H1 (cell line): ENCODE measurements around the gene SCO2.

Source experiments
- BRCA1 ChIP-seq: IDR thresholded peaks from 2 replicates; pipeline ENCODE4 v1.6.1; 2012; ENCODE audit warnings: low read depth, low read length, improper control_type of control experiment
- EP300 ChIP-seq, 2 experiments: IDR thresholded peaks; 1 replicate in 1 of 2; 2 replicates in 1 of 2; pipeline ENCODE4 v1.6.1; 2011 to 2012; ENCODE audit warnings: low read depth in 2 of 2, low read length in 2 of 2, mild to moderate bottlenecking in 2 of 2, borderline replicate concordance in 1 of 2, inconsistent platforms in 1 of 2, moderate library complexity in 1 of 2
- EZH2 ChIP-seq: fragments of 200-600 bp; sonication (generic); IDR thresholded peaks from 2 replicates; pipeline ENCODE4 v1.7.1; 2012; ENCODE audit warnings: low read depth, mild to moderate bottlenecking, moderate library complexity, low read length, inconsistent platforms; ENCODE audit not compliant: severe bottlenecking
- KDM5A ChIP-seq: fragments of 200-600 bp; IDR thresholded peaks from 2 replicates; pipeline ENCODE4 v1.7.1; 2012; ENCODE audit warnings: mild to moderate bottlenecking, low read length, inconsistent platforms, mixed read lengths
- MAX ChIP-seq: IDR thresholded peaks from 2 replicates; pipeline ENCODE4 v1.6.1; 2012; ENCODE audit warnings: inconsistent platforms
- POLR2AphosphoS5 ChIP-seq: IDR thresholded peaks from 2 replicates; pipeline ENCODE4 v1.6.1; 2011; ENCODE audit warnings: low read depth, low read length
- RAD21 ChIP-seq, 2 experiments: IDR thresholded peaks in 1 of 2; conservative IDR thresholded peaks in 1 of 2; 2 replicates each; pipeline ENCODE4 v1.6.1; 2011; ENCODE audit warnings: low read depth in 2 of 2, low read length in 2 of 2, improper control_type of control experiment in 1 of 2, inconsistent platforms in 1 of 2, mild to moderate bottlenecking in 1 of 2, moderate library complexity in 1 of 2
- RFX5 ChIP-seq: IDR thresholded peaks from 2 replicates; pipeline ENCODE4 v1.6.1; 2011; ENCODE audit warnings: low read depth, low read length, improper control_type of control experiment, borderline replicate concordance
- SUZ12 ChIP-seq: fragments of 200-600 bp; sonication (generic); IDR thresholded peaks from 2 replicates; pipeline ENCODE4 v1.6.1; 2012; ENCODE audit warnings: mild to moderate bottlenecking, inconsistent platforms, low read length, moderate library complexity, mixed read lengths
- TF ChIP-seq, protein P1 (sequence below), 3 experiments: IDR thresholded peaks; 1 replicate in 2 of 3; 2 replicates in 1 of 3; pipeline versions ENCODE4 v1.5.1 to v1.6.1; 2011; ENCODE audit warnings: low read length in 3 of 3, mild to moderate bottlenecking in 3 of 3, inconsistent platforms in 2 of 3, low read depth in 1 of 3, moderate library complexity in 1 of 3; ENCODE audit not compliant: insufficient read depth in 1 of 3; ENCODE audit errors: control extremely low read depth in 1 of 3
- TF ChIP-seq, protein P2 (sequence below): IDR thresholded peaks from 2 replicates; pipeline ENCODE4 v1.6.1; 2011; ENCODE audit warnings: low read depth, mild to moderate bottlenecking, low read length; ENCODE audit not compliant: insufficient read depth

DNA sequence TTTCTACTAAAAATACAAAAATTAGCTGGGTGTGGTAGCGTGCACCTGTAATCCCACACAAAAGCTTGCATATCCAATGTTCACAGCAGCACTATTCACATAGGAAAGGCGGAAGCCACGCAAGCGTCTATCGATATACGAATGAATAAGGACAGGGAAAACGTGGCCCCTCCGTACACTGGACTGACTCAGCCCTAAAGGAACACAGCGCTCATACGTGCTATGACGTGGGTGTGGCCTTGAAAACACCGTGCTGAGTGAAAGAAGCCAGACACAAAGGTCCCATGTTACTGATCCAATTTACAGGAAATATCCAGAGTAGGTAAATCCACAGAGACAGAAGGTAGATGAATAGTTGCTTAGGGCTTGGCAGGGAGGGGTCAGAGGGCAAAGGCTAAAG is 24.9 kb downstream of the SCO2 start:
- TF ChIP-seq, protein P1, sequence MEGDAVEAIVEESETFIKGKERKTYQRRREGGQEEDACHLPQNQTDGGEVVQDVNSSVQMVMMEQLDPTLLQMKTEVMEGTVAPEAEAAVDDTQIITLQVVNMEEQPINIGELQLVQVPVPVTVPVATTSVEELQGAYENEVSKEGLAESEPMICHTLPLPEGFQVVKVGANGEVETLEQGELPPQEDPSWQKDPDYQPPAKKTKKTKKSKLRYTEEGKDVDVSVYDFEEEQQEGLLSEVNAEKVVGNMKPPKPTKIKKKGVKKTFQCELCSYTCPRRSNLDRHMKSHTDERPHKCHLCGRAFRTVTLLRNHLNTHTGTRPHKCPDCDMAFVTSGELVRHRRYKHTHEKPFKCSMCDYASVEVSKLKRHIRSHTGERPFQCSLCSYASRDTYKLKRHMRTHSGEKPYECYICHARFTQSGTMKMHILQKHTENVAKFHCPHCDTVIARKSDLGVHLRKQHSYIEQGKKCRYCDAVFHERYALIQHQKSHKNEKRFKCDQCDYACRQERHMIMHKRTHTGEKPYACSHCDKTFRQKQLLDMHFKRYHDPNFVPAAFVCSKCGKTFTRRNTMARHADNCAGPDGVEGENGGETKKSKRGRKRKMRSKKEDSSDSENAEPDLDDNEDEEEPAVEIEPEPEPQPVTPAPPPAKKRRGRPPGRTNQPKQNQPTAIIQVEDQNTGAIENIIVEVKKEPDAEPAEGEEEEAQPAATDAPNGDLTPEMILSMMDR (IDR thresholded peaks at IDR 0.05; ENCODE audit: control extremely low read depth in 1 of 3, insufficient read depth in 1 of 3, low read depth in 1 of 3, low read length in 3 of 3), result no peak
- TF ChIP-seq RAD21 (IDR thresholded peaks at IDR 0.05 in 1 of 2, conservative IDR thresholded peaks at IDR 0.05 in 1 of 2; ENCODE audit: low read depth in 2 of 2, low read length in 2 of 2) (no peak), KDM5A (no peak), BRCA1 (no peak), EP300 (IDR thresholded peaks at IDR 0.05; ENCODE audit: borderline replicate concordance in 1 of 2, low read depth in 2 of 2, low read length in 2 of 2) (no peak), POLR2AphosphoS5 (no peak), EZH2 (no peak), SUZ12 (no peak), RFX5 (no peak), MAX (no peak)
- TF ChIP-seq, protein P2, sequence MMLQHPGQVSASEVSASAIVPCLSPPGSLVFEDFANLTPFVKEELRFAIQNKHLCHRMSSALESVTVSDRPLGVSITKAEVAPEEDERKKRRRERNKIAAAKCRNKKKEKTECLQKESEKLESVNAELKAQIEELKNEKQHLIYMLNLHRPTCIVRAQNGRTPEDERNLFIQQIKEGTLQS, result no peak
